ENCODE results near the gene CS. TPM values are rescaled to one million over a fixed set of nuclear protein-coding genes. Genes with fewer than 3 reads are reported as not detected.
"Not testable (repeated sequence)": the region's sequence is repeated elsewhere in the genome, so short reads cannot be mapped to it uniquely, and the experiment has no call there.

The CS gene
- total and polyA plus RNA-seq, 2 donors from 2014 or later = 105 to 166 TPM

DNA sequence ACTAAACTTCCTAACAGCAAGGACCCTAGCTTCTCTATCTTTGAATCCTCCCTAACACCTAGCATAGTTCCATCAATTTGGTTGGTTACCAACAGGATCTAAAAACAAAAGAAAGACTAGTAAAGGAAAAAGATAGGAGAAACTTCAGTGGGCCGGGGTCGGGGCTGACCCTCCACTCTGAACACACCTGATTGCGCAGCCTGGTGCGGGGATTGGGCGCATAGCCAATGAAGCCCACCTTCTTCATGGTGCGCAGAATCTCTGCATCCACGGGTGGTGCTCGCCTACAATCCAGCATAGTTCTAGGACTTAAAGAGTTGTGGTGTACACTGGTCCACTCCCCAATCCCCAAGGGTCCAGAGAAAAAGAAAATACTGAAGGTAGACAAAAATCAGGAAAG is 26.0 kb upstream of the CS start:
- Histone ChIP-seq H3K9me3 (ENCODE audit: control insufficient read depth in 2 of 3, insufficient read depth in 1 of 3, low read length in 3 of 3) (no peaks in the 10 kb centered on the region), H3K4me1 (ENCODE audit: control insufficient read depth in 2 of 3, insufficient read depth in 2 of 3, low read depth in 1 of 3, low read length in 3 of 3) (no peaks in the 10 kb centered on the region), H3K4me3 (ENCODE audit: low read length in 3 of 3) (no peak overlapping the region), H3K27me3 (ENCODE audit: control insufficient read depth, insufficient read depth, low read length) (no peaks in the 10 kb centered on the region), H3K9ac (ENCODE audit: low read length in 3 of 3) (no peak overlapping the region), H3K27ac (ENCODE audit: low read depth in 2 of 2, low read length in 2 of 2) (no peak overlapping the region), H3K36me3 (ENCODE audit: control insufficient read depth in 2 of 3, insufficient read depth in 3 of 3, low read length in 3 of 3) (peaks cover 7 to 61% (median 45%) of the 10 kb centered on the region in 3 donors)
- TF ChIP-seq, protein P1, sequence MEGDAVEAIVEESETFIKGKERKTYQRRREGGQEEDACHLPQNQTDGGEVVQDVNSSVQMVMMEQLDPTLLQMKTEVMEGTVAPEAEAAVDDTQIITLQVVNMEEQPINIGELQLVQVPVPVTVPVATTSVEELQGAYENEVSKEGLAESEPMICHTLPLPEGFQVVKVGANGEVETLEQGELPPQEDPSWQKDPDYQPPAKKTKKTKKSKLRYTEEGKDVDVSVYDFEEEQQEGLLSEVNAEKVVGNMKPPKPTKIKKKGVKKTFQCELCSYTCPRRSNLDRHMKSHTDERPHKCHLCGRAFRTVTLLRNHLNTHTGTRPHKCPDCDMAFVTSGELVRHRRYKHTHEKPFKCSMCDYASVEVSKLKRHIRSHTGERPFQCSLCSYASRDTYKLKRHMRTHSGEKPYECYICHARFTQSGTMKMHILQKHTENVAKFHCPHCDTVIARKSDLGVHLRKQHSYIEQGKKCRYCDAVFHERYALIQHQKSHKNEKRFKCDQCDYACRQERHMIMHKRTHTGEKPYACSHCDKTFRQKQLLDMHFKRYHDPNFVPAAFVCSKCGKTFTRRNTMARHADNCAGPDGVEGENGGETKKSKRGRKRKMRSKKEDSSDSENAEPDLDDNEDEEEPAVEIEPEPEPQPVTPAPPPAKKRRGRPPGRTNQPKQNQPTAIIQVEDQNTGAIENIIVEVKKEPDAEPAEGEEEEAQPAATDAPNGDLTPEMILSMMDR (IDR thresholded peaks at IDR 0.05; ENCODE audit: borderline replicate concordance, extremely low read depth, insufficient read depth) = no peak
- intact Hi-C loops (cut with DNase I) = no loop called here
- DNase-seq (no peak), FAIRE-seq (no peak)

DNA sequence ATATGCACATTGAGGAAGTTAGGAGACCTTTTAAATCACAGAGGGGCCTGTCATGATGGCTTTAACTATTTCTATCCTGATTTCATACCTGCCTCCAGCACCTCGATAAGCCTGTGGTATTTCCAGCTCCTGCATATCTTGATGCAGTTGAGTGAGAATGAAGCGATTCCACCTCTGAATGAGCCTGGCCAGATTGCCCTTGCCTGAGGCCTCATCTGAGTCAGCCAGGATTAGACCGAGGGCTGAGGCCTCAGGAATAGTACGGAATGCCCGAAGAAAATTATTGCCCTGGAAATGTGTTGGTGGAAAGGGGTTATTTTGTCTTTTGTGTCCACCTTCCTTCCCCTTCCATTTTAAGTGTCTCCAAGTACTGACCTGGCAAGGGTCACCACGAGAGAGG is 24.1 kb upstream of the CS start:
- Histone ChIP-seq H3K27me3 (ENCODE audit: control insufficient read depth, insufficient read depth, low read length) (no peaks in the 10 kb centered on the region), H3K9me3 (ENCODE audit: control insufficient read depth in 2 of 3, insufficient read depth in 1 of 3, low read length in 3 of 3) (no peaks in the 10 kb centered on the region), H3K36me3 (ENCODE audit: control insufficient read depth in 2 of 3, insufficient read depth in 3 of 3, low read length in 3 of 3) (peaks cover 7 to 64% (median 49%) of the 10 kb centered on the region in 3 donors), H3K4me1 (ENCODE audit: control insufficient read depth in 2 of 3, insufficient read depth in 2 of 3, low read depth in 1 of 3, low read length in 3 of 3) (no peaks in the 10 kb centered on the region), H3K9ac (ENCODE audit: low read length in 3 of 3) (no peak overlapping the region), H3K27ac (ENCODE audit: low read depth in 2 of 2, low read length in 2 of 2) (no peak overlapping the region), H3K4me3 (ENCODE audit: low read length in 3 of 3) (no peak overlapping the region)
- intact Hi-C loops (cut with DNase I) = no loop called here
- DNase-seq = no peak
- TF ChIP-seq, protein P1 (IDR thresholded peaks at IDR 0.05; ENCODE audit: borderline replicate concordance, extremely low read depth, insufficient read depth) = no peak
- FAIRE-seq = no peak

DNA sequence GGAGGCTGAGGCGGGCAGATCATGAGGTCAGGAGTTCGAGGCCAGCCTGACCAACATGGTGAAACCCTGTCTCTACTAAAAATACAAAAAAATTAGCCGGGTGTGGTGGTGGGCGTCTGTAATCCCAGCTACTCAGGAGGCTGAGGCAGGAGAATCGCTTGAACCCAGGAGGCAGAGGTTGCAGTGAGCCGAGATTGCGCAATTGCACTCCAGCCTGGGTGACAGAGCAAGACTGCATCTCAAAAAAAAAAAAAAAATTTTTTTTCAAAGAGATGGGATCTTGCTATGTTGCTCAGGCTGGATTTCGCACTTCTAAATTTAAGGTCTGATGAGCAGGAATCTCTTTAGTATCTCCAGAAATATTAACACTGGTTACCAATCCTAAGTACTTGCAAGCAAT is 21.5 kb upstream of the CS start:
- peaks cover 4 to 57% (median 42%) of the 10 kb centered on the region in 3 donors for H3K36me3 ChIP-seq (ENCODE audit: control insufficient read depth in 2 of 3, insufficient read depth in 3 of 3, low read length in 3 of 3)
- intact Hi-C loops (cut with DNase I); H3K27me3 ChIP-seq (ENCODE audit: control insufficient read depth, insufficient read depth, low read length); H3K27ac ChIP-seq (ENCODE audit: low read depth in 2 of 2, low read length in 2 of 2); H3K4me1 ChIP-seq (ENCODE audit: control insufficient read depth in 2 of 3, insufficient read depth in 2 of 3, low read depth in 1 of 3, low read length in 3 of 3); H3K4me3 ChIP-seq (ENCODE audit: low read length in 3 of 3); DNase-seq; FAIRE-seq; H3K9ac ChIP-seq (ENCODE audit: low read length in 3 of 3); H3K9me3 ChIP-seq (ENCODE audit: control insufficient read depth in 2 of 3, insufficient read depth in 1 of 3, low read length in 3 of 3): not testable (repeated sequence)

DNA sequence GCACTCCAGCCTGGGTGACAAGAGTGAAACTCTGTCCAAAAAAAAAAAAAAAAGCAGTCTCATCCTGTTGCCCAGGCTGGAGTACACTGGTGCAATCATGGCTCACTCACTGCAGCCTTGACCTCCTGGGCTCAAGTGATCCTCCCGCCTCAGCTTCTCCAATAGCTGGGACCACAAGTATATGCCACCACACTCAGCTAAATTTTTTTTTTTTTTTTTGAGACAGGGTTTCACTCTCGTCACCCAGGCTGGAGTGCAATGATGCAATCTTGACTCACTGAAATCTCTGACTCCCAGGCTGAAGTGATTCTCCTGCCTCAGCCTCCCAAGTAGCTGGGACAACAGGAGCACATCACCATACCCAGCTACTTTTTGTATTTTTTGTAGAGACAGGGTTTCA is 20.9 kb upstream of the CS start:
- H3K9ac ChIP-seq (ENCODE audit: low read length in 3 of 3) = no peak overlapping the region
- H3K4me1 ChIP-seq (ENCODE audit: control insufficient read depth in 2 of 3, insufficient read depth in 2 of 3, low read depth in 1 of 3, low read length in 3 of 3) = no peaks in the 10 kb centered on the region
- peaks cover 4 to 52% (median 42%) of the 10 kb centered on the region in 3 donors for H3K36me3 ChIP-seq (ENCODE audit: control insufficient read depth in 2 of 3, insufficient read depth in 3 of 3, low read length in 3 of 3)
- H3K9me3 ChIP-seq (ENCODE audit: control insufficient read depth in 2 of 3, insufficient read depth in 1 of 3, low read length in 3 of 3) = no peaks in the 10 kb centered on the region
- intact Hi-C loops (cut with DNase I) = no loop called here
- DNase-seq = no peak
- no peak for FAIRE-seq
- no peak overlapping the region for H3K4me3 ChIP-seq (ENCODE audit: low read length in 3 of 3)
- no peaks in the 10 kb centered on the region for H3K27me3 ChIP-seq (ENCODE audit: control insufficient read depth, insufficient read depth, low read length)
- TF ChIP-seq, protein P1 (IDR thresholded peaks at IDR 0.05; ENCODE audit: borderline replicate concordance, extremely low read depth, insufficient read depth) = no peak
- H3K27ac ChIP-seq (ENCODE audit: low read depth in 2 of 2, low read length in 2 of 2) = no peak overlapping the region
